Tibial nerve (tissue), 4 donors: Measurements from ENCODE around the gene PCDHA9.

ENCODE experiments used
- EP300 ChIP-seq, 2 donors: sonication (generic); formaldehyde crosslinking; IDR thresholded peaks; one replicate each; pipeline ENCODE4 v1.6.1; 2017; ENCODE audit warnings: antibody characterized with exemption in 2 of 2, mild to moderate bottlenecking in 1 of 2
- POLR2A ChIP-seq, 2 donors: fragments of 450-650 bp; IDR thresholded peaks; one replicate each; pipeline ENCODE4 v1.6.1; 2017; ENCODE audit warnings: antibody characterized with exemption in 2 of 2, mild to moderate bottlenecking in 2 of 2, moderate library complexity in 2 of 2
- TF ChIP-seq, protein P1 (sequence below), 5 experiments: fragments of 200-600 bp in 3 of 5; fragments of 450-650 bp in 2 of 5; sonication (generic) in 3 of 5; IDR thresholded peaks; one replicate each; pipeline ENCODE4 v1.5.1; 2016 to 2019; ENCODE audit warnings: antibody characterized with exemption in 5 of 5, mild to moderate bottlenecking in 3 of 5, moderate library complexity in 2 of 5

GRCh38 chr5:140800816-140801493 lies 47.2 kb upstream of the PCDHA9 start, which contains the start of gene PCDHA3:
- TF ChIP-seq, protein P1, sequence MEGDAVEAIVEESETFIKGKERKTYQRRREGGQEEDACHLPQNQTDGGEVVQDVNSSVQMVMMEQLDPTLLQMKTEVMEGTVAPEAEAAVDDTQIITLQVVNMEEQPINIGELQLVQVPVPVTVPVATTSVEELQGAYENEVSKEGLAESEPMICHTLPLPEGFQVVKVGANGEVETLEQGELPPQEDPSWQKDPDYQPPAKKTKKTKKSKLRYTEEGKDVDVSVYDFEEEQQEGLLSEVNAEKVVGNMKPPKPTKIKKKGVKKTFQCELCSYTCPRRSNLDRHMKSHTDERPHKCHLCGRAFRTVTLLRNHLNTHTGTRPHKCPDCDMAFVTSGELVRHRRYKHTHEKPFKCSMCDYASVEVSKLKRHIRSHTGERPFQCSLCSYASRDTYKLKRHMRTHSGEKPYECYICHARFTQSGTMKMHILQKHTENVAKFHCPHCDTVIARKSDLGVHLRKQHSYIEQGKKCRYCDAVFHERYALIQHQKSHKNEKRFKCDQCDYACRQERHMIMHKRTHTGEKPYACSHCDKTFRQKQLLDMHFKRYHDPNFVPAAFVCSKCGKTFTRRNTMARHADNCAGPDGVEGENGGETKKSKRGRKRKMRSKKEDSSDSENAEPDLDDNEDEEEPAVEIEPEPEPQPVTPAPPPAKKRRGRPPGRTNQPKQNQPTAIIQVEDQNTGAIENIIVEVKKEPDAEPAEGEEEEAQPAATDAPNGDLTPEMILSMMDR (IDR thresholded peaks at IDR 0.05), result peak in 3 of 5 experiments; percentile 11 to 21 (median 15)
- no peak for TF ChIP-seq POLR2A (IDR thresholded peaks at IDR 0.05)
- no peak for TF ChIP-seq EP300 (IDR thresholded peaks at IDR 0.05)
